Gastroesophageal sphincter (tissue), 4 donors: ENCODE results near the gene PSORS1C2. TPM values are rescaled to one million over a fixed set of nuclear protein-coding genes. Genes with fewer than 3 reads are reported as not detected.
"Not testable (repeated sequence)": the region's sequence is repeated elsewhere in the genome, so short reads cannot be mapped to it uniquely, and the experiment has no call there.

Source experiments
- ATAC-seq: fragments of 150-250 bp; one replicate; pipeline ENCODE4 v1.9.1; 2016; ENCODE audit warnings: mild to moderate bottlenecking, moderate library complexity
- H3K27ac ChIP-seq, 4 donors: fragments of 200-600 bp; sonication (generic) in 3 of 4; 1 replicate in 3 of 4; 2 replicates in 1 of 4; pipeline ENCODE4 v1.5.1; 2016 to 2019
- H3K27me3 ChIP-seq: fragments of 200-600 bp; sonication (generic); one replicate; pipeline ENCODE4 v1.5.1; 2019
- H3K36me3 ChIP-seq, 2 donors: fragments of 200-600 bp; sonication (generic); one replicate each; pipeline ENCODE4 v1.5.1; 2019; ENCODE audit warnings: control low read depth in 1 of 2
- H3K4me1 ChIP-seq, 3 donors: fragments of 200-600 bp; sonication (generic); 1 replicate in 2 of 3; 2 replicates in 1 of 3; pipeline ENCODE4 v1.5.1; 2016 to 2019; ENCODE audit warnings: control low read depth in 2 of 3
- H3K4me3 ChIP-seq, 2 donors: fragments of 200-600 bp; sonication (generic); one replicate each; pipeline ENCODE4 v1.5.1; 2019; ENCODE audit warnings: mild to moderate bottlenecking in 1 of 2, moderate library complexity in 1 of 2
- H3K9me3 ChIP-seq, 3 donors: fragments of 200-600 bp; sonication (generic); one replicate each; pipeline ENCODE4 v1.5.1; 2017 to 2019; ENCODE audit warnings: control low read depth in 2 of 3
- CTCF ChIP-seq, 4 experiments: fragments of 200-600 bp in 2 of 4; fragments of 450-650 bp in 2 of 4; sonication (generic) in 1 of 4; IDR thresholded peaks; one replicate each; pipeline ENCODE4 v1.5.1; 2017 to 2019; ENCODE audit warnings: antibody characterized with exemption in 4 of 4, mild to moderate bottlenecking in 2 of 4, moderate library complexity in 2 of 4
- EP300 ChIP-seq: sonication (generic); formaldehyde crosslinking; IDR thresholded peaks from one replicate; pipeline ENCODE4 v1.6.1; 2017; ENCODE audit warnings: antibody characterized with exemption, mild to moderate bottlenecking
- POLR2A ChIP-seq, 2 donors: fragments of 450-650 bp; IDR thresholded peaks; one replicate each; pipeline ENCODE4 v1.6.1; 2017; ENCODE audit warnings: antibody characterized with exemption in 2 of 2, mild to moderate bottlenecking in 2 of 2, moderate library complexity in 1 of 2
- POLR2AphosphoS5 ChIP-seq: sonication (generic); formaldehyde crosslinking; IDR thresholded peaks from one replicate; pipeline ENCODE4 v1.6.1; 2017; ENCODE audit warnings: antibody characterized with exemption
- WGBS, 2 donors: methylation state at CpG; one replicate each; pipeline ENCODE4 v1.1.5; 2018; ENCODE audit warnings: low coverage in 1 of 2; 5-methylcytosine and 5-hydroxymethylcytosine counted together
- total RNA-seq, 4 donors: library from RNA; depleted of rRNA; stranded (reverse); fragments of >200 nt; gene quantifications; one replicate each; pipeline ENCODE4 v1.1.0, GENCODE V29; 2016

Gene PSORS1C2
- not detected for total RNA-seq

- ATAC-seq: no peak
- Histone ChIP-seq H3K36me3 (peaks cover 0 to 18% of the 10 kb centered on the region in 2 donors), H3K27ac (no peak within 1 kb of the TSS), H3K4me1 (peaks cover 0 to 26% (median 4%) of the 10 kb centered on the region in 3 donors), H3K4me3 (no peak within 1 kb of the TSS), H3K27me3 (no peaks in the 10 kb centered on the region), H3K9me3 (no peaks in the 10 kb centered on the region)
- no peak for TF ChIP-seq CTCF (IDR thresholded peaks at IDR 0.05)
- TF ChIP-seq EP300: no peak
- TF ChIP-seq POLR2AphosphoS5: no peak
- TF ChIP-seq POLR2A (IDR thresholded peaks at IDR 0.05): no peak
- 100% methylated on average over 2 to 4 of the region's 4 CpGs for WGBS, 2 donors
These were observed at the start of gene PSORS1C2 for GRCh38 chr6:31138982-31139381. PSORS1C2 (minus strand) TSS chr6:31139066; CDS start chr6:31139026, 40 bp downstream.

- Histone ChIP-seq H3K9me3 (no peaks in the 10 kb centered on the region), H3K36me3 (no peaks in the 10 kb centered on the region), H3K27me3 (no peaks in the 10 kb centered on the region), H3K4me1 (no peaks in the 10 kb centered on the region), H3K27ac (no peak overlapping the region), H3K4me3 (no peak overlapping the region)
- no peak for TF ChIP-seq POLR2A (IDR thresholded peaks at IDR 0.05)
- no peak for TF ChIP-seq EP300
- TF ChIP-seq POLR2AphosphoS5: no peak
- TF ChIP-seq CTCF (IDR thresholded peaks at IDR 0.05): no peak
- WGBS, 2 donors: 76 to 94% methylated on average over 2 to 5 of the region's 5 CpGs
- no peak for ATAC-seq
These were observed 48.9 kb upstream of the PSORS1C2 start for GRCh38 chr6:31187780-31188194.

- Histone ChIP-seq H3K27me3 (no peaks in the 10 kb centered on the region), H3K9me3 (no peaks in the 10 kb centered on the region), H3K27ac (peak overlapping the region in 3 of 4 donors; percentile 51 to 69 (median 61)), H3K36me3 (no peaks in the 10 kb centered on the region), H3K4me1 (no peaks in the 10 kb centered on the region), H3K4me3 (peak overlapping the region in 1 of 2 donors; percentile 23)
- WGBS, 2 donors: 67 to 75% methylated on average over 10 to 12 of the region's 24 CpGs
- ATAC-seq: no peak
- TF ChIP-seq POLR2AphosphoS5: no peak
- TF ChIP-seq CTCF (IDR thresholded peaks at IDR 0.05): no peak
- TF ChIP-seq POLR2A (IDR thresholded peaks at IDR 0.05): no peak
- no peak for TF ChIP-seq EP300
These were observed 47.3 kb upstream of the PSORS1C2 start for GRCh38 chr6:31186052-31186734.

GRCh38 chr6:31185695-31186051 lies 46.8 kb upstream of the PSORS1C2 start:
- H3K9me3 ChIP-seq, H3K4me1 ChIP-seq, H3K27me3 ChIP-seq, ATAC-seq, H3K36me3 ChIP-seq: not testable (repeated sequence)
- H3K27ac ChIP-seq: peak overlapping the region in 3 of 4 donors; percentile 51 to 69 (median 61)
- H3K4me3 ChIP-seq: peak overlapping the region in 1 of 2 donors; percentile 23
- WGBS, 2 donors: 75 to 84% methylated on average over 3 to 4 of the region's 4 CpGs

GRCh38 chr6:31183859-31184258 lies 45.0 kb upstream of the PSORS1C2 start:
- H3K4me1 ChIP-seq, H3K27ac ChIP-seq, H3K9me3 ChIP-seq, H3K27me3 ChIP-seq, ATAC-seq, H3K36me3 ChIP-seq, H3K4me3 ChIP-seq: not testable (repeated sequence)
- WGBS, 2 donors: 38 to 61% methylated on average over 1 to 6 of the region's 6 CpGs

- H3K27me3 ChIP-seq, H3K9me3 ChIP-seq, H3K4me1 ChIP-seq, H3K36me3 ChIP-seq, H3K4me3 ChIP-seq, ATAC-seq, H3K27ac ChIP-seq: not testable (repeated sequence)
- WGBS, 2 donors: 70% methylated on average over 2 of the region's 2 CpGs; no CpG with 5 or more reads in 1 of the 2 donors
These were observed 44.4 kb upstream of the PSORS1C2 start for GRCh38 chr6:31183287-31183686.
